Skeletal muscle cell (primary cell): ENCODE results near the gene TRMT6.
A peak's percentile ranks its signal among the peaks of the same experiment; 100 is the strongest.

Experiments used
- DNase-seq: peaks from one replicate; pipeline ENCODE4 v3.0.0-alpha.2; 2010; ENCODE audit warnings: low read depth
- H3K4me3 ChIP-seq: 2 replicates; pipeline ENCODE4 v1.5.1; 2011; ENCODE audit warnings: low read depth, mild to moderate bottlenecking, control low read depth, low read length, moderate library complexity

Gene TRMT6

GRCh38 chr20:5950271-5951031, at the start of gene TRMT6, which contains the start of gene MCM8:
TSS of gene TRMT6 (minus strand) at chr20:5950533. CDS start at chr20:5950405, 128 bp downstream.
TSS of gene MCM8 (plus strand) at chr20:5950652. CDS start at chr20:5952016, 1,364 bp downstream.
- H3K4me3 ChIP-seq = peak within 1 kb of the TSS; percentile 79
- peak; percentile 85 for DNase-seq

DNA sequence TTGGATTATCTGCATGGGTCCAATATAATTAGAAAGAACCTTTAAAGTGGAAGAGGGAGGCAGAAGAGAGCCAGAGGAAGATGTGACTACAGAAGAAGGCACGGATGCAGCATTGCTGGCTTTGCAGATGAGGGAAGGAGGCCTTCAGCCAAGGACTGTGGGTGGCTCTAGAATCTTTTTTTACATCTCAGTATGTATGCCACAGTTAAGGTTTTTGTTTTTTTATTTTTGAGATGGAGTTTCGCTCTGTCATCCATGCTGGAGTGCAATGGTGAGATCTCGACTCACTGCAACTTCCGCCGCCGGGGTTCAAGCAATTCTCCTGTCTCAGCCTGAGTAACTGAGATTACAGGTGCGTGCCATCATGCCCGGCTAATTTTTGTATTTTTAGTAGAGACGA, 49.5 kb upstream of the TRMT6 start:
- no peak for DNase-seq
- H3K4me3 ChIP-seq = no peak overlapping the region

GRCh38 chr20:5996765-5997164, 46.4 kb upstream of the TRMT6 start:
- DNase-seq = no peak
- no peak overlapping the region for H3K4me3 ChIP-seq

DNA sequence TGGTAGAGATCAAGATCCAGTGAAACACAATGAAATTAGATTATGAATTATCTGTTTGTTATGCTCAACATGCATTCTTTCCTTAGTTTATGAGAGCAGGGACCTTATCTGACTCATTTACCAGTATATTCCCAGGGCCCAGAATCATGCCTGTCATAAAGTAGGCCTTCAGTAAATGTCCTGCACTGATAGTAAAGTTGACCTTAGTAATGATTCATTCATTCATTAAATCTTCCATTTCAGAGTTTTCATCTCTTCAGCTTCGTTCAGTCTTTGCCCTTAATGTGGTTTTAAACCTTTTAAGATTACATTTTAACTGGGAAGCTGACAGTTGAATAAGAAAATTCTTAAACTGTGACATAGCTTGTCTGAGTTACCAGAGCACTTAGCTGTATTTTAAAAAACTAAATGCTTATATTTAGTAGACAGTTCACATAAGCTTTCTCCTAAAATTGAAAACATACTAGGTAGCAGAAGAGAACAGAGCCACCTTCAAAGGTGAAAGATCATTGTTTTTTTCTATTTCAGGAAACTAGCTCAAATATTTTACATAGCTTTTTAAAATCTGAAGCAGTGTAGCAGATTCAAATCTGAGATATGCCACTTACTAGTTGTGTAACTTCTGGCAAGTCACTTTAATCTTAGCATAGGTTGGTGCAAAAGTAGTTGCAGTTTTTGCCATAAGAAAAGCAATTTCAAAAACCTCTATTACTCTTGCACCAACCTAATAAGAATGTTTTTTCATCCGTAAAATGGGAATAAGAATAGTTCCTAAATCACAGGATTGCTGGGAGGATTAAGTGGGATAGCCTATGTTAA, 41.5 kb upstream of the TRMT6 start:
- no peak overlapping the region for H3K4me3 ChIP-seq
- no peak for DNase-seq

DNA sequence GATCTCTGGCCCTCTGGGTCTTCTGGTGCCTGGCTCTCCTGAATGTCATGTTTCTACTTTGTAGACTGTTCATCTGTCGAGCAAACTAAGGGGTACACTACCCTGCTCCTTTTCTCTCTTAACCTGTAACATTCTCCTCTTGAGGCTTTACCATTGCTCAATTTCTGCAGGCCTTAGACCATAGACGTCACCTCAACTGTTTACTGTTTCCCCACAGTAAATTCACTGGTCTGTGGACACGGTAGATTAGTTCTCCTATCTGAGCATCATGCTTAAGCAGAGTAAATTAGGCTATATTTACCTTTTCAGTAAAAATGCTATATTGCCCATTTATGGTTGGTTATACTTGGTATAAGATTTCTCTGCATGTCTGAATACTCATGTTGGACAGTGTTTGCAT, 40.6 kb upstream of the TRMT6 start:
- no peak for DNase-seq
- H3K4me3 ChIP-seq = no peak overlapping the region

DNA sequence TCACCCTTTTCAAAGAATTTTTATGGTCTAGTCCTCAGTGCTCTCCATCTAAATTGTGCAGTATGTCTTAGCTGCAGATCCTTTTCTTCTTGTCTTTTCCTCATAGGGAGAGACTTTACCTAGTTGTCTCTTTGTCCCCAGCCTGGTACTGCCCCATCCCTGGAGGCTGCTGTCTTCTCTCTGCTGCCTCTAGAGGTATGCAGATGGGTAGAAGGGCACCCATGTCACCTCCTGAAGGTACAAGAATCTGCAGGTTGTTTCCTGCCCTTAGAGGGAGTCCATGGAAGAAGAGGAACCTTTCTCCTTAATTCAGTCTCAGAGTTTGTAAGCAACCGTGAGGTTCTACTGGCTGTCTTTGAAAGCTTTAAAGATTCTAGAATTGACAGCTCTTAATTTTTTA, 39.2 kb upstream of the TRMT6 start:
- no peak for DNase-seq
- no peak overlapping the region for H3K4me3 ChIP-seq

GRCh38 chr20:5987383-5987782, 37.0 kb upstream of the TRMT6 start:
- H3K4me3 ChIP-seq = no peak overlapping the region

DNA sequence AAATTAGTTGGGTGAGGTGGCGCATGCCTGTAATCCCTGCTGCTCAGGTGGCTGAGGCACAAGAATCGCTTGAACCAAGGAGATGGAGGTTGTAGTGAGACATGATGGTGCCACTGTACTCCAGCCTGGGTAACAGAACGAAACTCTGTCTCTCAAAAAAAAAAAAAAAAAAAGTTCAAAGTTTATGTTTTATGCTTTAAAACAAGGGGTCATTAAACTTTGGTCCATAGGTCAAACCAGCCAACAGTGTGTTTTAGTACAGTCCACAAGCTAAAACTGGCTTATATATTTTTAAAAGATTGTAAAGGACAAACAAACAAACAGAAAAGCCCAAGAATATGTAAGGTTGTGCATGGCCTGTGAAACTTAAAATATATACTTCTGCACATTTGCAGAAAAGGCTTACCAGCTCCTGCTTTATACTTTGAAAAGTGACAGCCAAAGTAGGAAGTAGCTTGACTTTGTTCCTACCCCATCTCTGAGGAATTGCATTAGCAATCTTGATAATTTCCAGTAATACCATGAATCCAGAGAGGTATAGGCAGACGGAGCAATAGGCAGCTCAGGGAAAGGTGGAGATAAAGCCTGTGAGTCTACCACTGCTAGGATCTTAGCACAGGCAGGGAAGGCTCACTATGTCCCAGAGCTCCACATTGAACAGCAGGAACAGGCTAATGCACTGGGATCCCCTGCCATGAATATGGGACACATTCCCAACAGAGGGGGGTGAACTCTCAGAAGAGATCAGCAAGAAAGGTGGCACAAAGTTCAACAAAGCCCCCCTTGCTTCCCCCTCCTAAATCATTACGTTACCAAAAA, 30.6 kb upstream of the TRMT6 start:
- DNase-seq = no peak
- no peak overlapping the region for H3K4me3 ChIP-seq

More at GRCh38 chr20:5987383-5987782, 37.0 kb upstream of the TRMT6 start:
- DNase-seq = no peak

DNA sequence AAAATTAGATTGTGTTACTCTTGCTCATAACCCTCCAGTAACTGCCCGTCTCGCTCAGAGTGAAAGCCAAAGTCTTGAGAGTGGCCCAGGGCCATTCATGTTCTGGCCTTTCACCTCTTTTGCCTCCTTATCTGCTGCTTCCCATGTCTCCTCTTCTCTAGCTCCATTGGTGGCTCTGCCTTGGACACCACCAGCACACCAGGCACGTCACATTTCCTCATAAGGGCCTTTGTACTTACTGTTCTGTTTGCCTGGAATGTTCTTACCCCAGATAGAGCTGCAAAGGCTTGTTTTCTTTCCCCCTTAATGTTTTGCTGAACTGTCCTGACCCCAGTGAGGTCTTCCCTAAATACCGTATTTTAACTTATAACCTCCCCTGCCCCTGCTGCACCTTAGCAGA, 29.5 kb upstream of the TRMT6 start:
- no peak for DNase-seq
- H3K4me3 ChIP-seq = no peak overlapping the region

- no peak overlapping the region for H3K4me3 ChIP-seq
- no peak for DNase-seq
Observed at GRCh38 chr20:5977975-5978374, 27.6 kb upstream of the TRMT6 start.

DNA sequence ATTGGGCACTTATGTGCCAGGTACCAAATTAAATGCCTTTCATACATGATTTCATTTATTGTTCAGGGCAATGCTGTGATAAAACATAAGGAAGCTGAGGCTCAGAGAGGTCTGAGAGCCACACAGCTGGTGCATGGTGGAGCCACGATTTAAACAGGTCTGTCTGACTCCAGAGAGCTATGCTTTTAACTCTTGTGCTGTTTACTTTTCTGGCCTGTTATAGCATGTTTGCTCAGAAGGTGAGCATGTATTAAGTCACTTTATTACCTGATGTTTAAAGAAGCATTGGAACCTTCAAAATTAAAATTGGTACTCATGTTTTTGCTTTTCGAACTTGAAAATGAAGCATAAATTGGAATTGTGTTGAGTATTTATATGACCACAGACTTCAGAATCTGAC, 26.9 kb upstream of the TRMT6 start:
- H3K4me3 ChIP-seq = no peak overlapping the region
- DNase-seq = no peak

- DNase-seq = no peak
- H3K4me3 ChIP-seq = no peak overlapping the region
Observed at GRCh38 chr20:5975778-5976177, 25.4 kb upstream of the TRMT6 start.

DNA sequence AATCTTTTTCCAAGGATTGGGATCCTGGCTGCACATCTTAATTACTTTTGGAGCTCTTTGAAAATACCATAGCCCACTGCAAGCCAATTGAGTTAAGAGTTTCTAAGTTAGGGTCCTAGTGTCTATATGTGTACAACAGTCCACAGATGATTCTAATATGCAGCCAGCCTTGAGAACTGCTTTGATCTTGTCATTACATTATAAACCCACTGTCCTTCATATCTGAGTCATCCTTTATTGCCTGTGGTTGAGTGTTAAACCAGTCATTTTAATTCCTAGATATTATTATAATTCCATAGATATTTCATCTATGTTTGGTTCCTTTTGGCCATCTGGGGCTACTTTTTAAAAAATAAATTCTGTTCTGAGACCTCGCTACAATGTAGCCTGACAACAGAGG, 24.2 kb upstream of the TRMT6 start:
- no peak for DNase-seq
- no peak overlapping the region for H3K4me3 ChIP-seq

GRCh38 chr20:5973971-5974370, 23.6 kb upstream of the TRMT6 start:
- no peak overlapping the region for H3K4me3 ChIP-seq
- DNase-seq = no peak

DNA sequence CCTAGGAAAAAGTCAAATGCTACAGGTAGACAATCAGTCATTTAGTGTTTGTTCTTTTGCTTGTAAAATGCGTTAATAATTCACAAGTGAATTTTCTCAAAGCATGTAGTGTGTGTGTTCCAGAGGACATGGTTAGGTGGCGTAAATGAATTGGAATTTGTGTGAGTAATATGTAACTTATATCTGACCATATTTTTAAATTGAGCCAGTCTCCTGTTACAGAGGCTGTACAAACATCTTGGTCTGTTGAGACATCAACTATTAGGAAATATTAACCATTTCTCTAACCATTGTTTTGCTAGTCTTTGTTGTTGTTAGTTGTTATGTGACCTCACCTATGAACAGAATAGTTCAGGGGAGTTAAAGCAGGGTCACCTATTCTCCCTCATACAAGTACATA, 22.8 kb upstream of the TRMT6 start:
- DNase-seq = no peak
- no peak overlapping the region for H3K4me3 ChIP-seq

GRCh38 chr20:5971203-5971602, 20.9 kb upstream of the TRMT6 start:
- no peak for DNase-seq
- H3K4me3 ChIP-seq = no peak overlapping the region

- H3K4me3 ChIP-seq = no peak overlapping the region
- no peak for DNase-seq
Observed at GRCh38 chr20:5970381-5970780, 20.0 kb upstream of the TRMT6 start.

- no peak overlapping the region for H3K4me3 ChIP-seq
- DNase-seq = no peak
Observed at GRCh38 chr20:5969940-5970339, 19.6 kb upstream of the TRMT6 start.

DNA sequence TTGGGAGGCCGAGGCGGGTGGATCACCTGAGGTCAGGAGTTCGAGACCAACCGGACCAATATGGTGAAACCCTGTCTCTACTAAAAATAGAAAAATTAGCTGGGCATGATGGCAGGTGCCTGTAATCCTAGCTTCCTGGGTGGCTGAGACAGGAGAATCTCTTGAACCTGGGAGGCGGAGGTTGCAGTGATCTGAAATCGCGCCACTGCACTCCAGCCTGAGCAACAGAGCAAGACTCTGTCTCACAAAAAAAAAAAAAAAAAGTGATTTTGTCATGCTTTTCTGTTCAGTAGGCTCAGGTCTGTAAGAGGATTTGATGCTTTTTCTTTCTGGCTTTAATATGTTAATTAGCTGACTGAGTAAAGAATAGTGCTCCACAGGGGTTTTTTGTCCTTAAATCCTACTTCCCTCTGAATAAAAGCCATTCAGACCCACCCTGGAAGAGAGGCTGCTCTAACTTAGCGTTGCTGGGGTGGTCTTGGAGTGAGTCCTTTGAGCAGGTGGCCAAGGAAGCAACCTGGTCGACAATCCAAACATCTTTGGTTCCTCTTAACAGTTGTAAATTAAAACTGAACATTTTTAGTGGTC, 19.1 kb upstream of the TRMT6 start:
- no peak for DNase-seq
- H3K4me3 ChIP-seq = no peak overlapping the region

DNA sequence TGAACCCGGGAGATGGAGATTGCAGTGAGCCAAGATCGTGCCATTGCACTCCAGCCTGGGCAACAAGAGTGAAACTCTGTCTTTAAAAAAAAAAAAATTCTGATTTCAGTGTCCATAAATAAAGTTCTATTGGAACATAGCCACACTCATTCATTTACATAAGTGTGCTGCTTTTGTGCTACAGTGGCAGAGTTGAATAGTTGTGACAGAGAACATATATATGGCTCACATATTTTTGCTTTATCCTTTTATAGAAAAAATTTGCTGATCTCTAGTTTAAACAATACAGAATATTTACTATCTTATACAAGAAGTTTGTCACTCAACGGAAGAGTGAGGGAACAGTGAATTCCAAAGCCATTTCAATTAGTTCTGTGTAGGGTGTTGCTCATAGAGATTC, 18.1 kb upstream of the TRMT6 start:
- no peak for DNase-seq
- H3K4me3 ChIP-seq = no peak overlapping the region
